Measurements from ENCODE around the gene CDH5.

The CDH5 gene

DNA sequence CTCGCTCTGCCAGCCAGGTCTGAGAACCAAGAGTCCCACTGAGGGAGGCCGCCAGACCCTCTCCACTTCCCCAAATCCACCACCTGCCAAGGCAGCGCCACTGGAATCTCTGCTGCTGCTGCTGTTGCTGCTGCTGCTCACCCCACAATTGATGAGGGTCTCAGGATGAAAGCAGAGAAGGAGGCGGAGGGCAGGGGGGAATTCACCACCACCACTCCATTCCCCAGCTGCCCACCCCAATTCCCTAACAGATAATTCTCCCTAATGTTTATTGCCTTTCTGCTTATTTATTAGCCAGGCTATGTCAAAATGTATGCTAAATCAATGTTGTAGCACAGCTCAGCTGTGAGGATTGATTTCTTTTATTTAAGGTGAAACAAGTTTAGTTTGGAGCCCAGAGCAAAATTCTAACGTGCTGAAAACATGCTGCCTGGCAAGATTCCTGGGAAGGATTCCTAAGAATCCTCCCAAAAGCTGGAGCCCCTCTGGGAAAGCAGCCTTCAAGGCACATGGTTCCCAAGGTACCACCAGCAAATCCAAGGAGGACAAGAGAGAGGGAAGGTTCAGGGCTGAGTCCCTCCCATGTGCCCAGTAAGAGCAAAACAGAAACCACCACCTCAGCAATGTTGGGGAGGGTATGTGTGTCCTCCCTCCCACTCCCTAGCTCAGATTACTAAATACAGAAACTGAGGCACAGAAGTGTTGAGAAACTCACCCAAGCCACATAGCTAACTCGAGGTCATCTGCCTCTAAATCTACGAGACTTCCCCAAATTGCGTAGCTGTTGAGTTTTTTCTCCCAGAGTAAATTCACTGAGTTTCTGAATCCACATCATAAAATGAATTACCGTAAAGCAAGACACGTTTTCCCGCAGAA lies 12.2 kb upstream of the CDH5 start:
- no peak for DNase-seq

DNA sequence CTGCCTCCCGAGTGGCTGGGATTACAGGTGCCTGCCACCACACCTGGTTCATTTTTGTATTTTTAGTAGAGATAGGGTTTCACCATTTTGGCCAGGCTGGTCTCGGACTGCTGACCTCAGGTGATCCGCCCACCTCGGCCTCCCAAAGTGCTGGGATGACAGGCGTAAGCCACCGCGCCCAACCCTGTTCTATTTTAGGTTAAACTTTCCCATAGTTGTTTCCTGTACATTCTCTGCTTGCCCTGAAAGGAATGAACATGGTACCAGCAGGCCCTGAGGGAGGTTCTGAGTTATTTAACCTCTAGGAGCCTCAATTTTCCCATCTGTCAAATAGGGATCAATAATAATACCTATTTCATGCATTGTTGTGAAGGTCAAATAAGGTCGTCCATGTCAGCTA lies 11.0 kb upstream of the CDH5 start:
- DNase-seq, result no peak

DNA sequence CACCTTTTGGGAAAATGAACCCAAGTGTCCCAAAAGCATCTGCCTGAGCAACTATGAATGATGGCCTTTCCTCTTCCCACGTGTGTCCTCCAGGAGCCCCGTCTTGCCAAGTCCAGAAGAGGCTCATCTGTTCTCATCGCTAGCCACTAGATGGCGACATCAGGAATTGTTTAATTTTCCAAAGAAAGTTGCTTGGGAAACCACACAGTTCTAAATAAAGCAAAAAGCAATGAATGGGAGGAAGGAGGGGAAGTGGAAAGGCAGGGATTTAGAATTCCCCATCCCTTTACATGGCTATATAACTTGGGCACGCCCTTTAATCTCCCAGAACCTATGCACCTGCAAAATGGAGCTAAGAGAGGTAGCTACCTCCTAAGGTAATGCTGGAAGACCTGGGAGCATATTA lies 9.0 kb upstream of the CDH5 start:
- DNase-seq, result peak in 1 of 2 experiments; percentile 38

DNA sequence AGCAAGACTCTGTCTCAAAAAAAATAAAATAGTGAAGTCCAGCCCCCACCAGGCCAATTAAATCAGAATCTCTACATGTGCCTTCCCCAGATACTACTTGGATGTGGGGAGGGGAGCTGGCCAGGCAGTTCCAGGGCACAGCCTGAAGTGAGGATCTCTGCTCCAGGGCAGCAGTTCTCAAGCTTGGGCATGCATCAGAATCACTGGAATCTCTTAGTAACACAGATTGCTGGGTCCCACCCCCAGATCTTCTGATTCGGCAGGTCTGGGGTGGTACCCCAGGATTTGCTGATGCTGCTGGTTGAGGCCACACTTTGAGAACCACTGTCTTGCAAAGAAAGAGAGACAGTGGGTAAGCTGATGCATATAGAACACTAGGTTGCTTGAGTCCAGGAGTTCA lies 8.3 kb upstream of the CDH5 start:
- DNase-seq, result no peak

DNA sequence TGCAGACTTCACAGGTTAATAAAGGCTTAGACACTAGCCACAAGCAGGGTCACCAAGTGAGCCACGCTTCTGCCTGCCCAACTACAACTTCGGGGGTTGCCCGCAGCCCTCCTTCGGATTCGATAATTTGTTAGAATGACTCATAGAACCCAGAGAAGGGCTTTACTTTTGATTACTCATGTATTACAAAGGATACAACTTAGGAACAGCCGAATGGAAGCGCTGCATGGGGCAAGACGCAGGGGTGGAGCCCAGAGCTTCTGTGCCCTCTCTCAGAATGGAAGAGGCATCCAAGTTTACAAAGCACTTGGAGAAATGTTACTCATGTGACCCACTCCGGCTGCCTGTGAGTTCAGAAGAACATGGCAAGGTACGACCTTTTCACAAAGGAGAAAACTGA lies 7.5 kb upstream of the CDH5 start:
- DNase-seq, result no peak

DNA sequence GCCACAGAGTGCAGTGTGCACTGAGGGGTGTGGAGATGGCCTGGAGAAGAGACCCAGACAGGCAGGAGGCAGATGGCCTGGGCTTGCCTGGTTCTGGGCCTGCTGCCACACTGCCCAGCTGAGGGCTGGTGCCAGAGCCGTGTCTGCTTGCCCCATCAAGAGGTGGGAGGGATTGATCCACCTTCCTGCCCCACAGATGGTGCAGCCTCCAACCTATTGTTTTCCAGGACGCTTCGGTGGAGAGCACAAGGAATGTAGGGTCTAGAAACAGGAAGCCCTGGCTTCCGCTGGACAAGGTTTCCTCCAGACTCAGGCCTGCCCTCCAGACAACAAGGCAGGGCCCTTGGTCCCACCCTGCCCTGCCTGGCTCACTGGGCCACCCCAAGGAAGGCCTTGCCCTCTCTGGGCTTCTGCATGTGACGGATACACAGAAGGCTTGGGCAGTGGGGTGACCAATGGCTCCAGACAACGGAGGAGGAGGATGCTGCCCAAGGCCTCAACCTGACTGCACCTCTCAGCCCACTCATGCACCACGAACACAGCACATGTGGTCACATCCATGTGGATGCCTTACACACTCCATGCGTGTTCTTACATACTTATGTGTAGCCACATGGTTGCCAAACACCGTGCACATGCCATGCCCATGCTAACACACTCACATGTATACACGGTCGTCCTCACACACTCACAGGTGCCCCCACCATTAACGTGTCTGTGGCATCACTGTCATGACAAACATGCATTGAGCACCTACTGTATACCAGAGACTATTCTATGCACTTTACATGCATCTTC lies 6.5 kb upstream of the CDH5 start:
- DNase-seq, result no peak

DNA sequence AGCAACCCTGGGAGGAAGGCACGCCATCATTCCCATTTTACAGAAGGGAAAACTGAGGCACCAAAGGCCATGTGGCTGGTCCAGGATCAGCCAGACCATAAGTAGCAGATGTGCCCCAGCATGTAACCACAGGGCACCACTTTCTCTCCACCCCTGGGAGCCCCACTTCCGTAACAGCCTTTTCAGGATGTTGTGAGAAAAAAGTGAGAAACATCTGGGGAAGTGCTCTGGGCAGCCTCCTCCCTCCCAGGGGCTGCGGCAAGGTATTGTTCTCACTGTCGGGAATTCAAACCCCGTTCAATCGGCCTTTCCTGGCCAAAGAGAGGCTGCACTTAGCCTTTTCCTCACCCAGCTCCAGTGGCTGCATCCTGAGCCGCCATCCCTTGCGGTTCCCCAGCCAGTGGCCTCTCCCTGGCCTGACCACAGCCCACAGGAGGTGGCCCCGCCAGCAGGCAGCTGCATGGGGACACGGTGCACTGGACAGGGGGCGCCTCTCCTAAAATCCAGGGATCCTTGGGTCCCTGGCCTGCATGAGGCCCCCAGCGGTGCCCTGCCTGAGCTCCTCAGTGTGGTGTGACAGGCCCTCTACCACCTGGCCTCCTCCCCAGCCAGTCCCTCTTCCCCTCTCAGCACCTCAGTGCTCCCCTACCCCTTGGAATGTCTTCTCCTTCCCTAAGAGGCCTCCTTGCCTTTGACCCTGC lies 5.7 kb upstream of the CDH5 start:
- no peak for DNase-seq

DNA sequence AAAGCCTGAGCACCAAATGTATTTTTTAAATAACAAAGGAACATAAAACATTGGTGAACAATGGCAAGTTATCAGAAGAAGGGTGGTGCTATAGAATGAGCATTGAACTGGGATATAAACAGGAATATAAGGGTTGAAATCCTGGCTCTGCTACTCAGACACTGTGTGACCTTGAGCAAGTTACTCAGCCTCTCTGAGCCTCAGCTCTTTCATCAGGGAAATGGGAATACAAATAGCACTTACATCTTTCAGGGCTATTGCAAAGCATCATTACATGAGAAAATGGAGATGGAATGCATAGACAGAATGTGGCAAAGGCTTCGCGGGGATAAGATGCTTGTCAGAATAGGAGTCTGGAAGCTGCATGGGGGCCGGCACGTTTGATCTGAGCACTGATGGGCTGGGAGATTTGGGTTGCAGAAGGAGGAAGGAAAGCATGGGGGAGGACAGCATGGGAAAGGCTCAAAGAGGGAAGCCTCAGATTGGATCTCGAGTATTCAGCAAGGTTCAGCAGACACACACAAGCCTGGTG lies 4.8 kb upstream of the CDH5 start:
- no peak for DNase-seq

DNA sequence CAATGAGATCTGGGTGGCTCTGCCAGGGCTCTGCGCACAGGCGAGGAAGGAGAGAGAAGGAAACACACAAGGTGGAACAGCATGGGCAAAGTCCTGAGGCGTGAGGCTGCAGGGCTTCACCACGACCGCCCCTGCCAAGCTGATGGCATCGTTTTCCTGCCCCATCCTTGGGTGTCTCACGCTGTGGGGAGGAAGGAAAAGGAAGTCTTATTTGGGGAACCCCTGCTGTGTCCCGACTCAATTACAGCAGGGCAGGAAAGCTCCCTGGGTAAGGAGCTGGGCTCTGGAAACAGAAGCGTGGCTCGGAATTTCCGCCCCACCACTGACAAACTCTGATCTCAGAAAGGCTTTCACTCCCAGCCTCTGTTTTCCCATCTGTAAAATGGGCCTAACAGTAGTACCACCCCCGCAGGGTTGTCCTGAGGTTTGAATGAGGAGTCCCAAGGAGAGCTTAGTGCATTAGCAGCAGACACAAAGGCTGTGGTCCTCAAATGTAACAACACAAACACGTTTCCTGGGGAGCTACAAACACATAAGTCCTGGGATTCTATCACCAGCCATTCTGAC lies 3.2 kb upstream of the CDH5 start:
- DNase-seq, result no peak

DNA sequence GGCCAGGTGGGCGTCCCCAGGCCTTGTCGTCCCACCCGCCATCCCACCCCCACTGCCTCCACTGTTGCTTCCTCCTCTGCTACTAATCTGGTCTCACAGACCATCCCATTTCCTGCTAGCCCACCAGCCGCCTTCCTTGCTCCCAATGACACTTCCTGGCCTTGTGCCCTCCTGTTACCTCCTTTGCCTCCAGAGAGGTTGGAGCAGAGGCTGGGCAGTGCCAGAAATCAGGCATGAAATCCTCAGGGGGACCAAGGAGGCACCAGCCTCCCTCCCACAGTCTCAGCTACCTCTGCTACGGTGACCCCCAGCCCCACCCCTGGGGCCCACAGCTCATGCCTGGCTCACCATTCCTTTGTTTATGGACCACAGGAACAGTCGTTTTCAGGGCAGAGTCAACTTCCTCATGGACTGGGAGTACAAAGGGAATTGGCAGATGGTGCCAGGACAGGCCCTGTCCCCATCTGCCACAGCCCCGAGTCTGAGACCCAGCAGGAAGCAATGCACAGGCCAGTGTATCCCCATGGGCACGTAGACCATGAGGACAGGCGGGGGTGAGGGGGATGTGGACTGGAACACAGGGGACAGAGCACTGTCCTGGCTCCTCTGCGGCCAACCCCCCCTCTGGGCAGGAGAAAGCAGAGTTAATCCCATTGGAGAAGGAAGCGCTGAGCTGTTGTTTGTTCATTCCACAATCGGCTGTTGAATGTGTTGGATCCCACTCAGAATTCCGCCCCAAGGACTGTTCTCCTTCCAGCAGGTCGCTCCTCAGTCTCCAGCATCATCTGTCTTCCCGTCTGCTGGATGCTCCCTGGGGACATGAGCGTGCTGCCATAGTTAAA lies 2.2 kb upstream of the CDH5 start:
- no peak for DNase-seq

DNA sequence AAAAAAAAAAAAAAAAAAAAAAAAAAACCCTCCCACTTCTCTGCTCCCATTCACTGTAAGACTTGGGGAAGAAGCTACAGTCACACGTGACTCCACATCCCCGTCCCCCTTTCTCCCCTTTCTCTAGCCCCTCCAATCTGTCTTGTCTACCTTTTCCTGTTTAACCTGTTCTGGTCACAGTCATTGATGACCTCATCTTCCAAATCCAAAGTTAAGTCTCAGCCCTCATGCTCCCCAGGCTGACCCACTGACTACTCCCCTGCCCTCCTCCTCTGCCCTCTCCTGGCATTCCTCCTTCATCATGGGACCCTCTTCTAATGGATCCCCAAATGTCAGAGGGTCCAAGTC lies 1.6 kb upstream of the CDH5 start:
- no peak for DNase-seq

DNA sequence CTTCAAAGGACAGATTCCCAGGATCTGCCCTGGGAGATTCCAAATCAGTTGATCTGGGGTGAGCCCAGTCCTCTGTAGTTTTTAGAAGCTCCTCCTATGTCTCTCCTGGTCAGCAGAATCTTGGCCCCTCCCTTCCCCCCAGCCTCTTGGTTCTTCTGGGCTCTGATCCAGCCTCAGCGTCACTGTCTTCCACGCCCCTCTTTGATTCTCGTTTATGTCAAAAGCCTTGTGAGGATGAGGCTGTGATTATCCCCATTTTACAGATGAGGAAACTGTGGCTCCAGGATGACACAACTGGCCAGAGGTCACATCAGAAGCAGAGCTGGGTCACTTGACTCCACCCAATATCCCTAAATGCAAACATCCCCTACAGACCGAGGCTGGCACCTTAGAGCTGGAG lies 840 bp upstream of the CDH5 start:
- no peak for DNase-seq

DNA sequence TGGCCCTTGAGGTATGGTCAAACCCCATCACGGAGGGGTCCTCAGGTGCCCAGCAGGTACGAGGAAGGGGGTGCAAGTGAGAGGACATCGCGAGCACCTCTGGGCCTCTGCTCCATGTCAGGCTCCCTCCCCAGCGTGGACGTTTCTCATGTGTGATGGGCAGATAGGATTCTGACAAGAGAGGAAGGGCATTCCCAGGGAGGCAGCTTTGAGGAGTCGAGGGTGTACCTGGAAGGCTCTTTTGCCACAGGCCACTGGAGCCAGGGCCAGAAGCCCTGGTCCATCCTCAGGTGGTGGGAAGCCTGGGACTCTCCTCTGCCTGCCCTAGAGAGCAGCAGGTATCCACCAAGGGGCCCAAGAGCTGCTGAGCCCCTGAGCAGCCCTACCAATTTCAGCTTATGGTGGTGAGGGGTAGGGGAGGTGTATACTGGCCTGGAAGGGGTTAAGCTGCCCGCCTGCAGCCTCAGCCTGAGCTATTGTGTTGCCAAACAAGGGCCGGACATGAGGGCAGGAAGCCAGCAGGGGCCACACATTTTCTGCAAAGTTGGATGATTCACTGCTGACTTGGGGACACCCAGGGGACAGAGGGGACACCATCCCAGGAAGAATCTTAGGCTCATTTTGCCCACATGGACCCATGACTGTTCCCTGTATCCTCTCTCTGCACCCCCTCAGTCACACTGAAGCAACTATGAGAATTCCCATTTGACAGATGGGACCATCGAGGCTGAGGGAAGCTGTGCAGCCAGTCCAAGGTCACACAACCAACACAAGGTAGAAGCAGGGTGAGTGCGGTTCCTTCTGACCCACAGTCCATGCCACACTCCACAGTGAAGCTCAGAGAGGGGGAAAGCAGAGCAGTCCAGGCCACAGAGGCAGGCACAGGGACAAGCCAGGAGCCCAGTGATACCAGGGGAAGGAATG lies 1.7 kb downstream of the CDH5 start:
- no peak for DNase-seq

DNA sequence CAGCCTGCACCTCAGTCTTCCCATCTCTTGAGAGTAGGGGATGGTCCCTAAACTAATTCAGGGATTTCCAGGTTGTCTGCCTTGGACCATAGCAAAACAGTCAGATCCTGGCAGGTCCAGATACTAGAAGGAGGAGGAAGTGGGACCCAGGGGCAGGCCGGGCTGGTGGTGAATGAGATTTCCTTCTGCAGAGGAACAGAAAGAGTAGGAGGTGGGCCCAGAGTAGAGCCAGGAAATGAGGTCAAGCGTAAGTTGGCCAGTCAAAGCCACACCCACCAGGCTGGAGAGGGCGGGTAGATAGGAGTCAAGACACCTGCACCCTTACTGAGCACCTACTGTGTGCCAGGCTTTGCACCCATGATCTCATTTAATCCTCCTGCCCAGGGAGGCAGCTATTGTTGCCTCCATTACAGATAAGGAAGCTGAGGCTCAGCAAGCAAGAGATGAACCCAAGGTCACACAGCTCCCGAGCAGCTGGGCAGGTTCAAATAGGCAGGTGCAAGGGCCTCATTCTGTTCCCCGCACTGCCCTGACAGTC lies 2.6 kb downstream of the CDH5 start:
- DNase-seq, result no peak

DNA sequence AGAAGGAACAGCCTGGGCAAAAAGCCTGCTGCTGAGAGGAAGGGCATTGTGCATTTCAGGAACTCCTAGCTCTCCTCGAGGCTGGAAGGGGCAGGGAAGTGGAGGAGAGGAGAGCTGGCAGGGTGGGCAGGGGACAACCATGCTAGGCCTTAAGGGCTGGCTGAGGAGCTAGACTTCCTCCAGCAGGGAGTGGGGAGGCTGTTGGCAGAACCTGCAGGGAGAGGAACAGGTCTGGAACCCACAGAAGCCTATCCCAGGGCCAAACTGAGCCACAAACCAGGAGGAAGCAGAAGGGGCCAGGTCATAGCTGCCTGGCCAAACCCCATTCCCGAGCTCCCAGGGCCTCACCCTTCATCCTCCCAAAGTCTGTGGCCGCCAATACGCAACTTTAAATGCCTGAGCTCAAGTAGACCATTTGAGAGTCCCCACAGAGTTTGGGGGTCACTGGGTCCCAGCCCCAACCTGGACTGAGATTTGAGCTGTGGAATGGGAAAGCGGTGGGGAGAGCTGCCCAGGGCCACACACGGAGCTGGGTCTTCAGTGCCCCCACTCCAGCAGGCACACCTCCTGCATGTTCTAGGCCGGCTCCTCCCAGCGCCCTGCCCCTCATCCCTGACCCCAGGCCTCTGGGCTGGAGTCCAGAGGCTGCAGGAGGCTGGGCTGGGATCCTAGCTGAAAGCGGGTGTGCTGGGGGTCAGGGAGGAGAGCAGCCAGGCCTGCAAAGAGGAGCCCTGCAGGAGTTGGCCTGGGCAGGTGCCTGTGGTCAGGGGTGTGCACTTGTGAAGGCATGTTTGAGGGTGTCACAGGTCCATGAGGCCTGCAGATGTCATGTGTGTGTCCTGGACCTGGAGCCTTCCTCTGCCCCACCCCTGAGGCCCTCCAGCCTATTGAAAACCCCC lies 4.5 kb downstream of the CDH5 start:
- no peak for DNase-seq

DNA sequence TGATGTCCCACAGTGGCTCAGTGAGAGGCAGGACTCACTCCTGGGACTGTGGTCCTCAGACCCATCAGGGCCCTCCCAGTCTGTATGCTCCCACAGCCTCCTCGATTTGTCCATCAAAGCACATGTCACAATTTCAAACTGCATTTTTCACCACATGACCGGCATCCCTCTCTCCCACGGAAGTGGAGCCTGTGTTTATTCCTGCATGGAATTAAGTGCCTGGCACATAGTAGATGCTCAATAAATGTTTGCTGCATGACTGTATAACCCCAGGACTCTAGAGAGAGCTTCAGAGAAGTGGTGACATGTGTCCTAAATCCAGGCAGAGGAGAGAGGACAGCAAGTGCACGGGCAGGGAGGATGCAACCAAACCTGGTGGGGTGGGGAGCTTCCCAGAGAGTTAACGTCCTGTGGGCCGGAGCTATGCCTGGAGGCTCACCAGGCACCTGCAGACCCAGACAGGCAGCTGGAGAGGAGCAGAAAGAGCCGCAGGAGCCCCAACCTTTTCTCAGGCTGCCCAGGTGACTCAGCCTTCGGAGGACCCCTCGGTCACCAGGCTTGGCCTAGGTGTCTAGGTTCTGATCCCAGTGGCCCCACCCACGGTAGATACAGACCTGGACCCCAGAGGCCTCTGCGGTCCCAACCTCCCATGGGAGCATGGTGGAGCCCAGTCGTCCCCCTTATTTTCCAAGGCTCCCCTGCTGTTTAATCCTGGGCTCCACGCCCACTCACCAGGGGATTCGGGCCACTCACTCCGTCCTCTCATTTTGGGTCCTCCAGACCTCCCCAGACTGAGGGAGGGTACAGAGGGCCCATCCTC lies 5.8 kb downstream of the CDH5 start:
- no peak for DNase-seq

DNA sequence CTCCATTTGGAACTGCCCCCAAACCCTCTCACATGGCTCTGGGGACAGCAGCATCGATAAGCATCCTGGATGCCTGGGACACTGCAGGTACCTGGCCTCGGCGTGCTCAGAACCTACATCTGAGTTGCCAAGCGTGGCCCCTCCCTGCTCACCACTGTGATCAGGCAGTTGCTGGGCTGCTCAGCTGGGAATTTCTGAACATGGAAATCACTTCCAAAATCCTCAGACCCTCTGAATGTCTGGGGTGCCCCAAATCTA lies 6.3 kb downstream of the CDH5 start:
- no peak for DNase-seq

DNA sequence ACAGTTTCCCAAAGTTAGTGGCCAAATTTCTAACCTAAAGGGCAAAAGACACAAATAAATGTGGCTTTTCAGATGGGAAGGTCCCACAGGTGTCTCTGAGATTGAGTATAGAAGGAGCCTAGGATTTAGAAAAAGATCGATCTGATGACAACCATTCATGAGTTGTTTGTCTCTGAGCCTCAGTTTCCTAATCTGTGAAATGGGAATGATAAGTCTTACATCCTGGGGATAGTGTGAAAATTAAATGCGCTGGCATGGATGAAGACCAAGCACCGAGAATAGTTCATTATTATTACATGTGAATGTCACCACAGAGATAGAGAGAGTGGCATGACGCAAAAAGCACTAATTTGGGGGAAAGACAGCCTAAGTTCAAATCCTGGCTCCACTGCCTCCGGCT lies 7.2 kb downstream of the CDH5 start:
- no peak for DNase-seq

DNA sequence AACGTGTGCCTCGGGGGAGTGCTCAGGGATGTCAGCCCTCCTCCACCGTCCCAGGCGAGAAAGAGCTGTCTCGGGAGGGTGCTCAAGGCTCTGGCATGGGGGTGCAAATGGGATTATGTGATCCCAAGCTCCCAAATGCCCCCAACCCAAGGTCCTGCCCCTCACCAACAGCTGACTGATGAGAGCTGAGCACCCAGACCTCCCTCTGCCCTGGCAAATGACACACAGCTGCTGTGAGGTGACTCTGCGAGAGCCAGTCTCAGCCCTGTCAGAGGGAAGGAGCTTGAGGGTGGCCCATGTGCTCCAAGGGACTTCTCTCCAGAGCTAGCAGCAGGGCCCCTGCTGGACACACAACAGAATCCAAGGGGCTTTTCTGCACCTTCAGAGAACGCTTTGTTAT lies 7.7 kb downstream of the CDH5 start:
- DNase-seq, result no peak

Data from NCI-H1930 (cell line).